Peyer's patch (tissue), 4 donors: ENCODE data around the gene PARG.
"Not testable (repeated sequence)": the region's sequence is repeated elsewhere in the genome, so short reads cannot be mapped to it uniquely, and the experiment has no call there.

Experiments
- CTCF ChIP-seq, 6 experiments: fragments of 450-650 bp in 4 of 6; fragments of 200-600 bp in 2 of 6; sonication (generic) in 1 of 6; IDR thresholded peaks; one replicate each; pipeline ENCODE4 v1.5.1; 2017 to 2019; ENCODE audit warnings: antibody characterized with exemption in 6 of 6, mild to moderate bottlenecking in 3 of 6, moderate library complexity in 1 of 6
- POLR2A ChIP-seq, 2 donors: fragments of 450-650 bp; IDR thresholded peaks; one replicate each; pipeline ENCODE4 v1.5.1; 2017; ENCODE audit warnings: antibody characterized with exemption in 2 of 2, mild to moderate bottlenecking in 2 of 2, moderate library complexity in 2 of 2

DNA sequence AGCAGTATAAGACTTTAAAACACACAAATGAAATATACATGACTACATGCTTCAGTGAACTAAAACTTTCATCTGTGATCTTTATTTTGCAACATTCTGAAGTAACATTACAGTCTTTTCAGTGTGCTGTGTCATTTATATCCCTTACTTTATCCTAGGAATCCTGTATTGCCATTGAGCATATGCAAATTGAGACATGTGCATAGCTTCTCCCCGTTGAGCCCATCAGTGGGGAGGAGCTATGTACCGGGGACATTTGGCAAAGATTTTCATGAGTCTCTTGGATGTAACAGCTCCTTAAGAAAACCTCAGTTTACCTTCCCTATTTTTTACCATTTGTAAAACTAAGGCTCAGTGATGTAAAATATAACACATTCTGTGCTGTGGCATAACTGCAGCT is 29.6 kb upstream of the PARG start:
- TF ChIP-seq CTCF, POLR2A (IDR thresholded peaks at IDR 0.05): not testable (repeated sequence)
